Measurements from ENCODE around the gene TACC2. TPM values are rescaled to one million over a fixed set of nuclear protein-coding genes. Genes with fewer than 3 reads are reported as not detected.

TACC2 gene
- total and polyA plus RNA-seq, 2 donors (not counting 1 experiment from before 2014, with no cell fraction given): not detected

- H3K9me3 ChIP-seq (ENCODE audit: control extremely low read depth in 1 of 3, control insufficient read depth in 2 of 3, insufficient read depth in 1 of 3, low read length in 2 of 3): no peaks in the 10 kb centered on the region
- Mint-ChIP-seq H3K4me3 (no peak overlapping the region), H3K9me3 (ENCODE audit: insufficient read depth) (peaks cover 9% of the 10 kb centered on the region), H3K27ac (no peak overlapping the region), H3K27me3 (peaks cover 9% of the 10 kb centered on the region), H3K4me1 (peaks cover 14% of the 10 kb centered on the region)
- DNase-seq (no peak), ATAC-seq (ENCODE audit: low read depth) (no peak)
- H3K4me1 ChIP-seq (ENCODE audit: control insufficient read depth in 2 of 2, insufficient read depth in 2 of 2, low read length in 2 of 2): peaks cover 8 to 9% of the 10 kb centered on the region in 2 donors
- no peak overlapping the region for H3K4me2 ChIP-seq (replicated peaks; ENCODE audit: low read depth, low read length, poor library complexity, severe bottlenecking)
- no peaks in the 10 kb centered on the region for H4K20me1 ChIP-seq (ENCODE audit: control insufficient read depth, insufficient read depth, low read length, poor library complexity, severe bottlenecking)
- ChIA-PET POLR2A (no interaction called here), CTCF (interaction anchor here (0.7 to 1.5 kb wide), 5 partner anchors 9 to 263 kb away, joined by 3 to 5 read pairs (median 3); no protein-coding TSS in a partner anchor)
- H2AFZ ChIP-seq (ENCODE audit: insufficient read depth, low read depth, low read length, poor library complexity, severe bottlenecking): no peak overlapping the region
- H3K36me3 ChIP-seq (replicated peaks in 1 of 2; ENCODE audit: control extremely low read depth in 1 of 2, control insufficient read depth in 1 of 2, extremely low read depth in 1 of 2, insufficient read depth in 2 of 2, low read length in 1 of 2): no peaks in the 10 kb centered on the region
- no peak overlapping the region for H3K9ac ChIP-seq (ENCODE audit: low read length)
- TF ChIP-seq EZH2 (IDR thresholded peaks at IDR 0.05; ENCODE audit: borderline replicate concordance, insufficient read depth, low read depth, low read length, poor library complexity, severe bottlenecking) (no peak), CTCF (IDR thresholded peaks at IDR 0.05) (no peak)
- intact Hi-C loops (cut with micrococcal nuclease): no loop called here
- H3K27me3 ChIP-seq (replicated peaks in 1 of 4; ENCODE audit: control extremely low read depth in 1 of 4, control insufficient read depth in 3 of 4, insufficient read depth in 4 of 4, low read length in 3 of 4): peaks cover 0 to 4% (median 0%) of the 10 kb centered on the region in 4 experiments
- H3K4me3 ChIP-seq (ENCODE audit: control extremely low read depth in 1 of 5, extremely low read depth in 1 of 5, insufficient read depth in 1 of 5, low read depth in 2 of 5, low read length in 4 of 5): no peak overlapping the region
- no peak overlapping the region for H3K27ac ChIP-seq (ENCODE audit: low read length in 2 of 2)
- 88% methylated on average over 4 of the region's 4 CpGs for WGBS (ENCODE audit: insufficient coverage)
- H3K79me2 ChIP-seq (ENCODE audit: control insufficient read depth, insufficient read depth, low read length): no peaks in the 10 kb centered on the region
Observed at GRCh38 chr10:122302315-122302714, 313.4 kb downstream of the TACC2 start.

DNA sequence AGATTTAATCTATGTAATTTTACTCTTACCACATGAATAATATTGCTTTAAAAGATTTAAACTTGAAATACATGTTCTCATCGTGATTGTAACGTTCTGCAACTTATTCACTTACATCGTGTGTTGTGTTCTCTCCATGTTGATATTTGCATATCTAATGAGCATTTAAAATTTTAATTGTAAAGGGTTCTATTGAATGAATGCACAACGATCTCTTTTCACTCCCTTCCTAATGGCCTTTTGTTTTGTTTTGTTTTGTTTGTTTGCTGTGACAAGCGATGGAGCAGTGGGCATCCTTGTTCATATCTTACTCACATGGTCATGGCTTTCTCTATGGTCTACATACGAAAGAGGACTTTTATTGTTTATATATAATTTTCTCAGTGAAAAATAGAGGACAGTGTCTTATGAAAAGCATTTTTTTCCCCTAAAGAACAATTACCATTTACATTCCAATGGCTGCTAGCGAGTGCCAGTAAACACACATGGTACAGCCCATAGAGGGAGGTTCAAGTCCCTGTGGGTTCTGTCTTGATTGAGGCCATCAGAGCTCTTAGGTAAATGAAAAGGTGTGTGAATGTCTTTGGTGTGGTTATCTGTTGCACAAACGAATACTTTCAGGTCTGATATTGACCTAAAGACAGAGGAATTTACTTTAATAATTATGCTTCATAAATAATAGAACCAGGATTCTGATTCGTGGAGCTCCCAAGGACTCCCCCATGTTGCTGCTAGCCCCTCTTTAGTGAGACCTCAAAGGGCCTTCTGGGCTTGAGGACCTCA is 314.5 kb downstream of the TACC2 start:
- no peak overlapping the region for H3K27ac Mint-ChIP-seq
- H3K4me1 Mint-ChIP-seq: peaks cover 25% of the 10 kb centered on the region

More for the DNA sequence above, 314.5 kb downstream of the TACC2 start:
- Histone ChIP-seq H3K9ac (ENCODE audit: low read length) (no peak overlapping the region), H3K79me2 (ENCODE audit: control insufficient read depth, insufficient read depth, low read length) (no peaks in the 10 kb centered on the region), H4K20me1 (ENCODE audit: control insufficient read depth, insufficient read depth, low read length, poor library complexity, severe bottlenecking) (no peaks in the 10 kb centered on the region), H3K27ac (ENCODE audit: low read length in 2 of 2) (no peak overlapping the region), H2AFZ (ENCODE audit: insufficient read depth, low read depth, low read length, poor library complexity, severe bottlenecking) (no peak overlapping the region), H3K27me3 (replicated peaks in 1 of 4; ENCODE audit: control extremely low read depth in 1 of 4, control insufficient read depth in 3 of 4, insufficient read depth in 4 of 4, low read length in 3 of 4) (peaks cover 0 to 4% (median 0%) of the 10 kb centered on the region in 4 experiments), H3K36me3 (replicated peaks in 1 of 2; ENCODE audit: control extremely low read depth in 1 of 2, control insufficient read depth in 1 of 2, extremely low read depth in 1 of 2, insufficient read depth in 2 of 2, low read length in 1 of 2) (no peaks in the 10 kb centered on the region), H3K4me2 (replicated peaks; ENCODE audit: low read depth, low read length, poor library complexity, severe bottlenecking) (no peak overlapping the region), H3K9me3 (ENCODE audit: control extremely low read depth in 1 of 3, control insufficient read depth in 2 of 3, insufficient read depth in 1 of 3, low read length in 2 of 3) (no peaks in the 10 kb centered on the region), H3K4me3 (ENCODE audit: control extremely low read depth in 1 of 5, extremely low read depth in 1 of 5, insufficient read depth in 1 of 5, low read depth in 2 of 5, low read length in 4 of 5) (no peak overlapping the region), H3K4me1 (ENCODE audit: control insufficient read depth in 2 of 2, insufficient read depth in 2 of 2, low read length in 2 of 2) (peaks cover 19 to 20% of the 10 kb centered on the region in 2 donors)
- no peak for DNase-seq
- CTCF ChIA-PET: interaction anchor here (1.0 to 1.5 kb wide), 4 partner anchors 39 to 133 kb away, joined by 3 to 4 read pairs (median 4); no protein-coding TSS in a partner anchor
- TF ChIP-seq EZH2 (IDR thresholded peaks at IDR 0.05; ENCODE audit: borderline replicate concordance, insufficient read depth, low read depth, low read length, poor library complexity, severe bottlenecking) (no peak), CTCF (IDR thresholded peaks at IDR 0.05) (no peak)
- Mint-ChIP-seq H3K27me3 (peaks cover 9% of the 10 kb centered on the region), H3K4me3 (no peak overlapping the region), H3K9me3 (ENCODE audit: insufficient read depth) (peaks cover 9% of the 10 kb centered on the region)
- WGBS (ENCODE audit: insufficient coverage): 83% methylated on average over 1 of the region's 9 CpGs
- ATAC-seq (ENCODE audit: low read depth): no peak
- intact Hi-C loops (cut with micrococcal nuclease): no loop called here
- POLR2A ChIA-PET: no interaction called here

All from B cell (primary cell).